Superior temporal gyrus (tissue), 1 donor: Measurements from ENCODE around the gene MAP4K5.

Experiments used
- DNase-seq: peaks from one replicate; pipeline ENCODE4 v3.0.0-alpha.2; 2016; ENCODE audit errors: extremely low spot score

MAP4K5 gene

DNA sequence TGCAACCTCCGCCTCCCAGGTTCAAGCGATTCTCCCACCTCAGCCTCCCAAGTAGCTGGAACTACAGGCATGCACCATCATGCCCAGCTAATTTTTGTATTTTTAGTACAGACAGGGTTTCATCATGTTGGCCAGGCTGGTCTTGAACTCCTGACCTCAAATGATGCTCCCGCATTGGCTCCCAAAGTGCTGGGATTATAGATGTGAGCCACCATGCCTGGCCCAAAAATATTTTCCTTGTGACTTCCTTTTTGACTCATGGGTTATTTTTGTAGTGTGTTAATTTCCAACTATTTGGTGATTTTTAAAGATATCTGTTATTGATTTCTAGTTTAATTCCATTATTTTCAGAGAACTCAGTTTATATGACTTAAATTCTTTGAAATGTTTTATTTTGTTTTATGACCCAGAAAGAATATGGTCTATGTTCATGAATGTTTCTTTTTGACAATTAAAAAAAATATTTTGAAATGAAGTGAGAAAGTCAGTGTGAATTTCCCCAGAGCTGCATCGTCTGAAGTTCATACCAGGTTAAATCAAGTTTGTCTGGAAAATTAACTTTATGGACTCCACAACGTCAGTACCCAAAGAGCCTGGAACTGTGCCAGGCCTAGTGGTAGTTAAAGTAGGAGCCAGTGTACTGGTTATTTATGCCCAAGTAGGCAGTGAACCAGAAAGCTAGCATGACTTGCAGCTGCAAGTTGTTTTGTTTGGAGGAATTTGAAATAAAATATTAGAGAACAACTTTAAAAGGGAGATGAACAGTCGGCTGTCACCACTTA is 132.9 kb downstream of the MAP4K5 start:
- no peak for DNase-seq

DNA sequence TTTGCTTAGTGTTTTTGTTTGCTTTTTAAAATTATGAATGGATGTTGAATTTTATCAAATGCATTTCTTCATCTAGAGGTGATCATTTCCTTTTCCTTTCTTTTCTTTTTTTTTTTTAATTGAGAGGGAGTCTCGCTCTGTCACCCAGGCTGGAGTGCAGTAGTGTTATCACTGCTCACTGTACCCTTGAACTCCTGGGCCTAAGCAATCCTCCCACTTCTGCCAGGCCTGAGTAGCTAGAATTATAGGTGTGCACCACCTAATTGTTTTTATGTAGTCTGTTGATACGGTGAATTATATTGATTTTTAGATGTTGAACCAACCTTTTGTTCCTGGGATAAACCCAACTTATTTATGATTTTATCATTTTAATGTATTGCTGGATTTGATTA is 134.2 kb downstream of the MAP4K5 start:
- DNase-seq = no peak

DNA sequence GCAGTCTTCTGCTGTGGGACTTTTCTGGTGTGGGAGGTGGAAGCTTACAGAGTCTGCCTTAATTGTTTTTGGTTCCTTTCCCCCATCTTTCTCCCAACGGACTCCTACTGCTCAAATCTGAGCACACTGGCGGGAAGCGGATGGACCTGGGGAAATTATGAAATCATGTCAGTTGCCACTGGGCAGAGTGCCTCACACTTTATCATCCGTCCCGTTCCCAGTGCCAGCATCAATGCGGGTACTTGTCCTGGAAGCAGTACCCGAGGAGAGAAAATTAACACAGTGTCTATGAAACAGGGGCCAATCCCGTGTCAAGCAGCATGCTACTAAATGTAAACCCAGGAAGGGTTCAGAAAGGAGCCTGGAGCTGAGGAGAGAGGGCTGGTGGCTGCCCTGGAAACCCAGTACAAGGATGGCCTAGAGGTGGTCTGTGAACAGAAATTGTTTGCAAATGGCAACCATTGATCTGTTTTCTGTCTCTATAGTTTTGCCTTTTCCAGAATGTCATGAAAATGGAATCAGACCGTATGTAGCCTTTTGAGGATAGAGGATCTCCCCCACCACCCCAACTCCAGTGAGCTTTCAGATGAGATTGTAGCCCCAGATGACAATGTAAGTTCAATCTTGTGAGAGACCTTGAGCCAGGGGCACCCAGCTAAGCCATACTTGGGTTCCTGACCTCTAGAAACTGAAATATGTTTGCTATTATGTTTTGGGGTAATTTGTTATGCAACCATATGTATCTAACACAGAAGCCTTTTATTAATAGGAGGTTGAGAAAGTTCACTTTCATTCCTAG is 134.8 kb downstream of the MAP4K5 start:
- DNase-seq = no peak

DNA sequence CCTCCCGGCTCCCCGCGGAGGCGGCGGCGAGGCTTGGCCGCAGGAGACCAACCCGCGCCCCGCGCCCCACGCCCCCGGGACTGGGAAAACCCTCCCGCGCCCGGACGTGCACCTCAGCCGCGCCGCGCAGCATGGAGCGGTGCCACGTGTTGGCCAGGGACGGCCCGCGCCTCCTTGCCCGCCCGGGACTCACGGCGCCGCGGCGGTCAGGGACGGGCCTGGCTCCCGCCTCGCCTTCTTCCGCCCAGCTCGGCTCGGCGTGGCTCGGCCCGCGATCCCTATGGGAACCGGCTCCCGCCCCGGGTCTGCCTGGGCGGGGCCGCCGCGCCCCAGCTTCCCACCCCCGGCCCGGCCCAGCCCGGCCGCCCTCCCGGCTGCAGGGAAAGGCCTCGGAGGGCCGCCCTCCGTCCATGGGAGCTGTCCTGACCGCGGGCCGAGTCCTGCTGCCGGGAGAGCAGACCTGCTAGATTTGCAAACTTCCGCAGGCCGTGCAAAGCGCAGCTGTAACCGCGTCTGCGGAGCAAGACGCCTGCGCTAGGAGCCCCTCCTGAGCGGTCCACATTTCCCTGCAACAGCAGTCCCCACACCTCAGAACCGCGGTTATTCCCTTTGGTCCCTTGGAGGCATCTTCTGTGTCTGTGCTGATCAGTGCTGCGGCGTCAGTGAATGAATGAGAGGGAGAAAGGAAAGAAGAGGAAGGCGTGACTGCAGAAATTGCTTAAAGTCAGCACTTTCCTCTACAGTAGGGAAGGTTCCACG is 135.6 kb downstream of the MAP4K5 start, which contains the start of gene CDKL1:
TSS of gene CDKL1 (minus strand) at position 251 of the 759 bp plus-strand sequence. CDS start 1,013 bp downstream, outside the sequence.
- DNase-seq = peak; percentile 59

DNA sequence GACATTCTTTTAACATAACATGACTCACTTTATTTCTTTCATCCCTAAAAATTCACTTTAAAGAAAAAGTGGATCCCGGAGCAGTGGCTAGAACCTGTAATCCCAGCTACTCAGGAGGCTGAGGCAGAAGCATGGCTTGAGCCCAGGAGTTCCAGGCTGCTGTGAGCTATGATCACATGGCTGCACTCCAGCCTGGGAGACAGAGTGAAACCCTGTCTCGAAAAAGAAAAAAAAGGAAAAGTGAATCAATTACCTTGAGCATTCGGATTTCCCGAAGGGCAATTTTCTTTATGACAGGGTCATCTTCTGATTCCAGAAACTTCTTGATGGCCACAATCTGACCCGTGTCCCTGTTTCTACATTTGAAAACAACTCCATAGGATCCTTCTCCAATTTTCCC is 136.9 kb downstream of the MAP4K5 start:
- no peak for DNase-seq

DNA sequence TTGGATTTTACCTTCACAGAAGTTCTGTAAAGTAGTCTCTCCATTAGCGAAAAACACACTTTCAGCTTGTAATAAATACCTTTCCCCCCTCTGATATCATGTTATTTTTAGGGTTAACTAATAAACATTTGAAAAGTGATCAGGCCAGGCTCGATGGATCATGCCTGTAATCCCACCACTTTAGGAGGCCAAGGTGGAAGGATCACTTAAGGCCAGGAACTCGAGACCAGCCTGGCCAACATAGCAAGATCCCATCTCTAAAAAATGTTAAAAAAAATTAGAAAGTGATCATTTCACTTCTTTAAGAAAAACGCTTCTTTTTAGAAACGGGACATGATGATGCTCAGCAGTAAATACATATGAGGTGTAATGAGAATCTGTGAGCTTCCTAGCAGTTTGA is 137.7 kb downstream of the MAP4K5 start:
- DNase-seq = no peak

DNA sequence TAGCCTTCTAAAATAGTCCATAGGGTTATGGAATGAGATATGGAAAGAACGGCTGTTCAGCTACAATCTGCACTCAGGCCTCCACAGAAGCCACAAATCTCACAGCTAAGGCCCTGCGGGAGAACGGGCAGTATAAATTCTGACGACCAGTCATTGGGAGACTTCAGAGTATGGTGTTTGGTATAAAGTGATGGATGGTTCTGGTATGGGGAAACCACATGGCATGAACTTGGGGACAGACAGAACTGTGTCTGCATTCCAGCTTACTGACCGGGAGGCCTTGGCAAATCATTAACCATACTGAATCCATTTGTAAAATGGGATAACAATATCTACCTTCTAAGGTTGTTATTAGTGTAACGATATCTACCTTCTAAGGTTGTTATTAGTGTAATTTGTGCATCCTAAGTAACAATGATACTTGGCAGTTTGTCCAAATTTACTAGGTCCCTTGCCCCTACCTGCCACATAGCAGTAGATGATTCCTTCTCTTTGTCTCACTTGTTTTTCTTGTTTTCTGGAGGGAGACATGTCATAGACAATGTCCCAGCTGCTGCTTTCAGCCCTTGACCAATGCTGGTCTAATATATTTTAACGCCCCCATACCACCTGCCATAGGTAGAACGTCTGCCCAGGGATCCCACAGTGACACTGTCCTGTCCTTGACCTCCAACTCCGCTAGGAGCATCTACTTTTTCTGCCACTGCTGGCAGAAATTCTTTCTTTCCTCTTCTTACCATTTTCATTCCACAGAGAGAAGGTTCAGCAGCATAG is 142.5 kb downstream of the MAP4K5 start:
- no peak for DNase-seq

DNA sequence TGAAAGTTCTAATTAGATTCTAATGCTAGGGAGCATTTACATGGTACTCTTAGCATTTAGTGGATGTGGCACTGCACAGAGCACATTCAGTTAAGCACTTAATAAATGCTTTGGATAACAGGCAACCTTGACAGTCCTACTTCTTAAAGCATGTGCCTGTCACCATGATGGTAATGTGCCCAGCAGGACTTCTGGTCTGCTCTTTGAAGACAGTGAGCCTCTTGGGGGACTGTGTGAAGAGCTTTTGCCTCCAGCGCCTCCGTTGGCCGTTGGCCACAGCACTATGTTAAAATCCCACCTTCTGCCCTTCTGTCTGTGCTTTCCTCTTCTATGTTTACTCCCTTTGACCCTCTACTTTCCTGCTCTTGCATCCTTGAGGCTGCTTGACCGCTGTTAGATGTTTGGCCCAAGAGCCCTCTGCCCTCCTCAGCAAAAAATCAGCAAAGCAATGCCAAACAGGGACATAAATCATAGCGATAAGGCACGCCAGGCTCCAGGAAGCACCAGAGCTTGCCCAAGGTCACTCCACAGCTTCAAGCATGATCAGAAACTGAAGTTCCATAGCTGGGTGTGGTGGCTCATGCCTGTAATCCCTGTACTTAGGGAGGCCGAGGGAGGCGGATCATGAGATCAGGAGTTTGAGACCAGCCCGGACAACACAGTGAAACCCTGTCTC is 144.0 kb downstream of the MAP4K5 start:
- DNase-seq = no peak

DNA sequence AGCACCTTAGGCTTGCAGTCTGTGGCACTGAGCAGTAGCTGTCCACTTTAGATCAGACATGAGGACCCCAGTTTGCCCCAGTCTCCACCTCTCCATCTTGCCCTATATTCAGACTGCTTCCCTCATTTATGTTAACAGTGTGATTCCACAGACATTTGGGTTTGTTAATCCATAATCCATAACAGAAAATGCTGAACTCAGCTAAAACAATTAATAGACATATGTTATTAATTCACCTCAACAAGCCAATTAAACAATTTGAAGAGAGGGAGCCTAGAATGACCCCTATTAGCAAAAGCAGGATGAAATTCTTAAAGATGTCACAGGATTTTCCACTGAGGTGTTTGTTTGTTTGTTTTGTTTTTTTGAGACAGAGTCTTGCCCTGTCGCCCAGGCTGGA is 144.8 kb downstream of the MAP4K5 start:
- DNase-seq = no peak

DNA sequence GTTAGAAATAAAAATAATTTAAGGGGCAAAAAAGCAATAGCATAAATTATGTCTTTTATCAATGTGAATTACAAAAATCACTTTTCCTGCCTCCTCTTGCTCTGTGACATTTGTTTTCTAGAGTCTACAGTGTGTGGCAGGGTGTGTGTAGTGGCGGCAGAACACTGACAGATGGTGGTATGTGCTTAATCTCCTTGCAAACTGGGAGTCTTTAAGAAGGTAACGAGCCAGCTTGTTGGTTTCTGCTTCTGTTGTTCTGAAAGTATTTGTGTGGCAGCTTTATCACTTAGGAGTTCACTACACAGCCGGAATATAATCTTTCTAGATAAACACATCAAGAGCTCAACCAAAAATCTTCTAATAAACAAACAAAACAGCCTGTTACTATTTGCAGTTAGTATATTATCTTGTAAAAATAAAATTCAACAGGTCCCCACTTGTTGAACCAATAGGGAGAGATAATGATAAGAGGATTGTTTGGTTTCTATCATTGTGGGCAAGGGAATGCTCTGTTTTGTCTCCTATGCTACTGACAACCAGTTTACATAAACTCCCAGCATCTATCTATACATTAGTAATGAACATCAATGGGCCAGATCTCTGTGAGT is 148.6 kb downstream of the MAP4K5 start:
- no peak for DNase-seq

DNA sequence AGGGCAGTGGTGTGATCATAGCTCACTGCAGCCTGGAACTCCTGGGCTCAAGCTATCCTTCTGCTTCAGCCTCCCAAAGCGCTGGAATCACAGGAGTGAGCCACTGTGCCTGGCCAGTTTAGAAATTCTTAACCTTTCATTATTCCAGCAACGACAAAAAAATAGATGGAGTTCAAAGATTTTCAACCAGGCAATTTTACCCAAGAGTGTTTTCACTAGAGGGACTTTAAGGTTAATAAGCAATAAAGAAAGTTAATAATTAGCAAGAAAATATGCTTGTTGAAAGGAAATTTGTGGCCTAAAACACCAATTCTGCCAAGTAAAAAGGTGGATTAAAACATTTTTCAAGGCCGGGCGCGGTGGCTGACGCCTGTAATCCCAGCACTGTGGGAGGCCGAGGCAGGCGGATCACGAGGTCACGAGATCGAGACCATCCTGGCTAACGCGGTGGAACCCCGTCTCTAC is 150.5 kb downstream of the MAP4K5 start:
- DNase-seq = no peak

DNA sequence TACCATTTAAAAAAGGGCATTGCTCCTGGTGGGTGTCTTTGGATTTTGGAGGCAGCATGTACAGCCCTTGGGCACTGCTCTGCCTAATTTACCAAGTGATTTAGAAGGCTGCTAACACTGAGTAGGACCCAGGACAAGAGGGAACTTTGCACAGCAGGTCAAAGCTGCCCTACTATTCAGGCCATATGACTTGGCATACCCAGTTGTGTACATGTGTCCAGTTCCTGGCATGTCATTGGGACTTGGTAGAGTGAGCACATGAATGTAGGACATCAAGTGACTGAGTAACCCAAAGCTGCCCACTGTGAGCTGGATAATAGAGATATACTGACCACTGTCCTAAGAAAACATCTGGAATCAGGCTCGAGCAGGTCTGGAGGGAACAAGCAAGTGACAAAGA is 151.4 kb downstream of the MAP4K5 start:
- DNase-seq = no peak

DNA sequence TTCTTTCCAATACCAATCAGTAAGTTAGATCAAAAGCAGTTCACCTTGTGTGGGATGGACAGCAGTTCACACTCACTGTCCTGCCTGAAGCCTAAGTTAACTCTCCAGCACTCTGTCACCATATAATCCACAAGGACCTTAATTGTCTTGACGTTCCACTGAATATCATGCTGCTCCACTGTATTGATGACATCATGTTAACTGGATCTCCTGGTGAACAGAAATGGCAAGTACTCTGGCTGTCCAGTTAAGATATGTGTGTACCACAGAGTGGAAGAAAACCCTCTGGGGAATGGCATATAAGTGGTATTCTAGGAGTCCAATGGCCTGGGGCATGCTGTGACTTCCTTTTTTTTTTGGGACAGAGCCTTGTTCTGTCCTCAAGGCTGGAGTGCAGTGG is 151.9 kb downstream of the MAP4K5 start:
- DNase-seq = no peak

DNA sequence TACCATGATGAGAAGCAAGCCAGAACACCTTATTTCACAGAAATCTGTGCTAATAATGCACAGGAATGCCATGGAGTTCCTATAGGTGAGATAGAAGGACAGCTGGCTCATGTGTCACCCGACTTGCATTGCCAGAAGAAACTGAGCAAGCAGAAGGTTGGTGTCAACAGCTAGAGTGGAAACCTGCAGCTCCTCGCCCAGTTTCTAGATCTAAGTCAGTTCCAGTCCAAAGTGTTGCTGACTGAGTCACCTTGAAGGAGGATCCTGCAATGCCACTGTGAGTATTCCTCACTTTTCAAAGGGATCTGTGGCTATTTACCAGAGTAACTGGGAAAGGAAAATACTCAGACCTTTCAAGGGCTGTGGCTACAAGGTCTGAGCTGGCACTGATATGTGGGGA is 152.8 kb downstream of the MAP4K5 start:
- no peak for DNase-seq

DNA sequence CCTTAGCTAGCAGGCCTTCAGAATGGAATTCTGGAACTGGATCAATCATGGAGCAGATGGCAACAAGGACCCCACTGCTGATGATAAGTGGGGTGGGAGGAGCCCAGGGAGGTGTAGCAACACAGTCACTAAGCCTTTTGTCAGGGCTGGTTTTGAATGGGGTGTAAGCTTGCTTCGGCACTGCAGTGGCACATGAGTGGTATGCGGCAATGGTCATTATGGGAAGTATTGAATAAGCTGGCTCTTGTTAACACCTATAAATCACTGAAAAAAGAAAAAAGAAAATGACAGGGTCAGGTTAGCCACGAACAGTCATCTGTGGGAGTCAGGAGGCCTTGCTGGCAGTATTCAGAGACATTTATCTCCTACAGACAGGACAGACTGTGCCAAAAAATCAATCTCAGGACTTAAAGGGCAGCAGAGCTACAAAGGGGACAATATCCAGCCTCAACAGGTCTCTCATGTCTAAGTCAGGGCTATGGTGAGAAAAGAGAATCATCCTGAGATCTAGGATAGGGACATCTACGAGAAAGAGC is 154.8 kb downstream of the MAP4K5 start:
- DNase-seq = no peak

DNA sequence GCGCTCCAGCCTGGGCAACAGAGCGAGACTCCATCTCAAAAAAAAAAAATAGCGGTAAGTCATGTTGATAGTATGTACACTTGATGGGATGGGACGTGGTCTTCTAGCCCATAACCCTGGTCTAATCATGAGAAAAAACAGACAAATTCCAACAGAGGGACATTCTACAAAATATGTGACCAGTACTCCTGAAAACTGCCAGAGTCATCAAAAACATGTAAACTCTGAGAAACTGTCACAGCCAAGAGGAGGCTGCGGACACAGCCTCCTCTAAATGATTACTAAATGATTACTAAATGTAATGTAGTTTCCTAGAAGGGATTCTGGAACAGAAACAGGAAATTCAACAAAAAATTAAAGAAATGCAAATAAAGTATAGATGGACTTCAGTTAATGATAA is 156.6 kb downstream of the MAP4K5 start:
- DNase-seq = no peak

DNA sequence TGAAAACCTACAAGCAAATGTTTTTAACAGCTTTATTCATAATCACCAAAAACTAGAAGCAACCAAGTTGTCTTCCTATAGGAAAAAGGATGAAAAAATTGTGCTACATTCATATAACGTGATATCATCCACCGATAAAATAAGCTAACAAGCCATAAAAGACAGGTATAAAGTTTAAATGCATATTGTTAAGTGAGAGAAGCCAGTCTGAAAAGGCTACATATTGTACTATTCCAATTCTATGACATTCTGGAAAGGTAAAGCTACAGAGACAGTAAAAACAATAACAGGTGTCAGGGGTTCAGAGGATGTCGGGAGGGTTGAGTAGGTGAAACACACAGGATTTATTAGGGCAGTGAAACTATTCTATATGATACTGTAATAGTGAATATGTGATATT is 158.4 kb downstream of the MAP4K5 start:
- no peak for DNase-seq

DNA sequence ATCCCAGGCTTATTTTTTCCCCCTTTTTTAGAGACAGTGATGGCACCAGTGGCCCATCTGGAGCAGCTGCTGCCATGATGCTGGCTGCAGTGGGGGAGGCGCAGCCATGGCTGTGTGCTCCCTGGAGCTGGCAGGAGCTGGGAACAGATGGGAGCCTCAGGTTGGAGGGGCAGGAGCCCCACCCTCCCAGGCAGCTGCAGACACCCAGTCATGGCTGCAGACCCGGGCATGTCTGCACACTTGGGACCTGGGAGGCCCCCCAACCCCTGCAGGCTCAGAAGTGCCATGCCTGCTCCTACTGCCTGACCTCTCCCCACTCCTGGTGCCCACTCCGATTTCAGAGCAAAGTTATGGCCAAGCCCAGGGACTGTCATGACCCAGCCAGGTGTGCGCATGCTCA is 160.8 kb downstream of the MAP4K5 start:
- no peak for DNase-seq
